SK-N-SH (cell line): ENCODE measurements around the gene DLEC1.

Experiments
- ELF1 ChIP-seq: IDR thresholded peaks from 2 replicates; pipeline ENCODE4 v1.4.0; 2012
- FOSL2 ChIP-seq: IDR thresholded peaks from 2 replicates; pipeline ENCODE4 v1.4.0; 2012; ENCODE audit warnings: low read depth, mild to moderate bottlenecking, moderate library complexity, borderline replicate concordance
- MXI1 ChIP-seq: IDR thresholded peaks from 2 replicates; pipeline ENCODE4 v1.6.1; 2012; ENCODE audit warnings: mild to moderate bottlenecking, low read depth, low read length, improper control_type of control experiment
- RXRA ChIP-seq: IDR thresholded peaks from 2 replicates; pipeline ENCODE4 v1.4.0; 2012; ENCODE audit warnings: low read depth, mild to moderate bottlenecking, borderline replicate concordance
- SIN3A ChIP-seq: IDR thresholded peaks from 2 replicates; pipeline ENCODE4 v1.6.1; 2012; ENCODE audit warnings: low read depth, mild to moderate bottlenecking, low read length, moderate library complexity, borderline replicate concordance
- TAF1 ChIP-seq: IDR thresholded peaks from 2 replicates; pipeline ENCODE4 v1.6.1; 2012; ENCODE audit warnings: low read depth, mild to moderate bottlenecking, low read length, moderate library complexity, borderline replicate concordance
- TCF12 ChIP-seq: IDR thresholded peaks from 2 replicates; pipeline ENCODE4 v1.4.0; 2012
- TEAD4 ChIP-seq: IDR thresholded peaks from 2 replicates; pipeline ENCODE4 v1.4.0; 2012; ENCODE audit warnings: mild to moderate bottlenecking, borderline replicate concordance; ENCODE audit not compliant: insufficient read depth
- YY1 ChIP-seq: IDR thresholded peaks from 2 replicates; pipeline ENCODE4 v1.4.0; 2012; ENCODE audit warnings: low read depth, mild to moderate bottlenecking
- TF ChIP-seq, protein P1 (sequence below): fragments of 150-350 bp; IDR thresholded peaks from 2 replicates; pipeline ENCODE4 v1.6.1; 2017; ENCODE audit warnings: antibody characterized with exemption, low read length, low read depth, borderline replicate concordance
- TF ChIP-seq, protein P2 (sequence below): fragments of 200-600 bp; sonication (generic); IDR thresholded peaks from 2 replicates; pipeline ENCODE4 v1.6.1; 2017; ENCODE audit warnings: antibody characterized with exemption, mild to moderate bottlenecking, moderate library complexity

DNA sequence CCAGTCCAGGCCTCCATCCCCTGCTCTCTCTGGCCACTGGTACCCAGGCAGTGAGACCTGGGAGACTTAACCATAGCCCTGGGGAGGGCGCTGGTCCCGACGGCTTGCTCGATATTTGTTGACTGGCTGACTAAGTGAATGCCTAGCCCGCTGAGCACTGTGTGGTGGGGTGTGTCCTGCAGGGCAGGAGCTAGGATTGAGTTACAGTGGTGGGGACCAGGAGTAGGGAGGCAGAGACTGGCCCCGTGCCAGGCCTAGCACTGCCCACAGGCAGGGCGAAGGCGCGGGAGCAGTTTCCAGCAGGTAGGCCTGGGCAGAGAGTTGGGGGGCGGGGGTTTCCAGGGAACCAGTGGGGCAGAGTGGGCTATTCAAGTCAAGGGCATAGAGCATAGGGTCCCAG lies 48.5 kb upstream of the DLEC1 start, which contains the start of gene VILL:
- TF ChIP-seq RXRA (no peak), TAF1 (no peak), MXI1 (no peak), TCF12 (no peak), YY1 (no peak), SIN3A (no peak), FOSL2 (no peak), TEAD4 (no peak), ELF1 (no peak)
- TF ChIP-seq, protein P1, sequence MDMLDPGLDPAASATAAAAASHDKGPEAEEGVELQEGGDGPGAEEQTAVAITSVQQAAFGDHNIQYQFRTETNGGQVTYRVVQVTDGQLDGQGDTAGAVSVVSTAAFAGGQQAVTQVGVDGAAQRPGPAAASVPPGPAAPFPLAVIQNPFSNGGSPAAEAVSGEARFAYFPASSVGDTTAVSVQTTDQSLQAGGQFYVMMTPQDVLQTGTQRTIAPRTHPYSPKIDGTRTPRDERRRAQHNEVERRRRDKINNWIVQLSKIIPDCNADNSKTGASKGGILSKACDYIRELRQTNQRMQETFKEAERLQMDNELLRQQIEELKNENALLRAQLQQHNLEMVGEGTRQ: no peak
- TF ChIP-seq, protein P2, sequence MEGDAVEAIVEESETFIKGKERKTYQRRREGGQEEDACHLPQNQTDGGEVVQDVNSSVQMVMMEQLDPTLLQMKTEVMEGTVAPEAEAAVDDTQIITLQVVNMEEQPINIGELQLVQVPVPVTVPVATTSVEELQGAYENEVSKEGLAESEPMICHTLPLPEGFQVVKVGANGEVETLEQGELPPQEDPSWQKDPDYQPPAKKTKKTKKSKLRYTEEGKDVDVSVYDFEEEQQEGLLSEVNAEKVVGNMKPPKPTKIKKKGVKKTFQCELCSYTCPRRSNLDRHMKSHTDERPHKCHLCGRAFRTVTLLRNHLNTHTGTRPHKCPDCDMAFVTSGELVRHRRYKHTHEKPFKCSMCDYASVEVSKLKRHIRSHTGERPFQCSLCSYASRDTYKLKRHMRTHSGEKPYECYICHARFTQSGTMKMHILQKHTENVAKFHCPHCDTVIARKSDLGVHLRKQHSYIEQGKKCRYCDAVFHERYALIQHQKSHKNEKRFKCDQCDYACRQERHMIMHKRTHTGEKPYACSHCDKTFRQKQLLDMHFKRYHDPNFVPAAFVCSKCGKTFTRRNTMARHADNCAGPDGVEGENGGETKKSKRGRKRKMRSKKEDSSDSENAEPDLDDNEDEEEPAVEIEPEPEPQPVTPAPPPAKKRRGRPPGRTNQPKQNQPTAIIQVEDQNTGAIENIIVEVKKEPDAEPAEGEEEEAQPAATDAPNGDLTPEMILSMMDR: no peak
